Stimulated activated CD4-positive, alpha-beta T cell treated with anti-CD3 and anti-CD28 coated beads, TNF-alpha, amount 100 ng/mL, for 24 hours (primary cell): ENCODE data around the gene RPL3.

Source experiments
- DNase-seq, 3 experiments: peaks; one replicate each; pipeline ENCODE4 v3.0.0-alpha.2; 2020; ENCODE audit warnings: low read depth in 3 of 3

RPL3 gene

DNA sequence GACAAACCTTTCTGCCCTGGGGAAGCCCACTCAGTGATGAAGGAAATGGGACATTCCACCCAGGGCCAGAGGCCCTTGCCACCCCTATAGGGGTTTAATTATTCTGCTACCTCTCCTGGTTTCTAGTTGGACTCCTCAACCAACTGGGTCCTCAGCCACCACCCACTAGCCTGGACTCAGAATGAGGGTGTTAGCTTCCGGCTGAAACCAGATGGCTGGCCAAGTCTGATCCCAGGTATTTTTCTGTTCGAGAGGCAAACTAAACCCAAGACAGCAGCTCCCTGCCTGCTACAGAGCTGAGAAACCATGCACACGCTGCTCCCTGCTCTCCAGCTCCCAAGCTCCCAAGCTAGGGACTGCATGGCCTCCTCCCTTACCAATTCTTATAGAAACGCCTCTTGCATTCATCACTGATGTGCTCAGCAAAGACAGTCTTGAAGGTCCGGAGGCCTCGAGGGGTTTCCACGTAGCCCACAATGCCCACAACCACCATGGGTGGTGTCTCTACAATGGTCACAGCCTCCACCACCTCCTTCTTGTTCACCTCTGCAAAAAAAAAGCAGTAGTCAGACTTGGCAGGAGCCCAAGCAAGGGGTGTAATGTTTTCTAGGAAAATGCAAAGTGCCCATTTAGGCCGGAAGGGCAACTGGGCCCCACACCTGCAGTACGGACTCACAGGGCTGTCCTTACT is 2.2 kb downstream of the RPL3 start:
- no peak for DNase-seq

GRCh38 chr22:39316440-39317083 is 2.9 kb downstream of the RPL3 start:
- peak; percentile 57 to 77 (median 71) for DNase-seq

GRCh38 chr22:39315389-39315788 is 4.0 kb downstream of the RPL3 start:
- no peak for DNase-seq

GRCh38 chr22:39314251-39314971 is 5.0 kb downstream of the RPL3 start:
- no peak for DNase-seq

DNA sequence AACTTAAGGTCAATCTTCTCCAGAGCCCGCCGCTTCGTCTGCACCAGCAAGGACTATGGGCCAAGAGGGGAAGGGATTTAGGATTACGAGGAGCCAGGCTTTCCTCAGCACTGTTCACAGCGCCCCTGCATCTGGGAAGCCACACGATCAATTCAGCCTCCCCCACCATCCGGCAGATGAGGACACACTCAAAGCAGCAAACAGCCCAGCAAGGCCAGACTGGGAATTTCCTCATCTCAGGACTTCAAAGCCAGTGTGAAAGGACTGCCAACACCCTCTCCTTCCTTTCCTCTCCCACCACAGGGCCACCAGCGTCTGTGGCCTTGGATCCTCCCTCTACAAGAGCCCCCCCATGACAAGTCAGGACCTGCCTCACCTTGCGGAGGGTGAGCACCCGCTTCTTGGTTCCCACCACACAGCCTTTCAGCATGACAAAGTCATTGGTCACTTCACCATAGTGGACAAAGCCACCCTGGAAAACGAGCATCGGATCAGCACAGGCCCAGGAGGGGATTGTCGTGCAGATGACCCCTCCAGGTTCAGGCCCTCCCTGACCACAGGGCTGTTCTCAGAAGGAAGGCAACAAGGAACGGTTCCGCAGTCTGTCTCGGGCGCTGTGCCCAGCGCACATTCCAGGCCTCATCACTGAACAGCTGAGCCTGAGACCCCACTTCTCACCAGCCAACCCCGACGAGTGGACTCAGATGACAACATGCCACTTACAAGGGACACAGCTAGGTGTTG is 6.0 kb downstream of the RPL3 start:
- no peak for DNase-seq

DNA sequence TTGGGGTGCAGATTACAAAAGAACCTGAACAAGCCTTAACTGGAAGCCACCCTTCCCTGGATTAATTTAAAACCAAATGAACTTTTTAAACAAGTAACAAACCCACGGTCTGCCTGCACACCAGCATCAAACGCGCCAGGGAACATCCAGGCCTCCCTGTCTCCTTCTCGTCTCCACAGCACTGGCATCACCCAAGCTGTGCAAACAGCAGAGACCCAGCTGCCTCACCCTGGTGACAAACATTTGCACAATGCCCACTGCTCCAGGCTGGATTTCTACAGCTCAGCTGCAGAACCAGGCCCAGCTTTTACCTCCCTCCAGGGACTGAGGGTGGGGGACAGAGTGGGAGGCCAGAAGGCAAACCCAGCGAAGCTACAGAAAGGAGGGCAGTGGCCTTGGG is 7.0 kb downstream of the RPL3 start:
- no peak for DNase-seq

GRCh38 chr22:39311592-39312400 is 7.6 kb downstream of the RPL3 start:
- DNase-seq: no peak

DNA sequence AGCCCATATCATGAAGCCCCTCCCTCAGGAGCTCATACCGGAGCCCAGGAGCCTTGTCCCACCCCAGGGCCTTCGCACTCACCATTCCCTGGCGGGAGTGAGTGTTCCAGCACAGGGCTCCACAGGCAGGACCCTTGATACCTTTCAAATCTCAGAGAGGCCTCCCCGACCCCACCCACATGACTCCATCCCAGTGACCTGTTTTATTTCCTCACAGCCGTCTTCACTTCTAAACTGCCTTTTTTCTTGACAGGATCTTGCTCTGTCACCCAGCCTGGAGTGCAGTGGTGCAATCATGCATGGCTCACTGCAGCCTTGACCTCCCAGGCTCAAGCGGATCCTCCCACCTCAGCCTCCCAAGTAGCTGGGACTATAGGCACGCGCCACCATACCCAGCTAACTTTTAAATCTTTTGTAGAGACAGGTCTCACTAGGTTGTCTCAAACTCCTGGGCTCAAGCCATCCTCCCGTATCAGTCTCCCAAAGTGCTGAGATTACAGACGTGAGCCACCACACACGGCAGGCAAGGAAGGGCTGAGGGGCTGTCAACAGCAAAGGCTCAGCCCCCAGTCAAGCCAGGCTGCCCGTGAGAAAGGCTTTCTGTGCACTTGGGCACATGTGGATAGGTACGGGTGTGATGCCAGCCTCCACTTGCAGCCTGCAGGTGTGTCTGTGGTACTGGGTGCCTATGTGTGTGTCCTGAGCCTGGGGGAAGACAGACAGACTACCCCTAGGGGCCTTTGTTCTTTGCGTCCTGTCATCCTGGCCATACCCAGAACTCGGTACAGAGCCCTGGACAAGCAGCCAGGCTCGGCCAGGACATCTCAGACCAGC is 9.3 kb downstream of the RPL3 start:
- DNase-seq: no peak

- DNase-seq: no peak
Measured at GRCh38 chr22:39309364-39309861, 10.0 kb downstream of the RPL3 start.

- DNase-seq: no peak
Measured at GRCh38 chr22:39308614-39309363, 10.6 kb downstream of the RPL3 start.

GRCh38 chr22:39306456-39307361 is 12.7 kb downstream of the RPL3 start:
- DNase-seq: peak in 1 of 3 experiments; percentile 64

DNA sequence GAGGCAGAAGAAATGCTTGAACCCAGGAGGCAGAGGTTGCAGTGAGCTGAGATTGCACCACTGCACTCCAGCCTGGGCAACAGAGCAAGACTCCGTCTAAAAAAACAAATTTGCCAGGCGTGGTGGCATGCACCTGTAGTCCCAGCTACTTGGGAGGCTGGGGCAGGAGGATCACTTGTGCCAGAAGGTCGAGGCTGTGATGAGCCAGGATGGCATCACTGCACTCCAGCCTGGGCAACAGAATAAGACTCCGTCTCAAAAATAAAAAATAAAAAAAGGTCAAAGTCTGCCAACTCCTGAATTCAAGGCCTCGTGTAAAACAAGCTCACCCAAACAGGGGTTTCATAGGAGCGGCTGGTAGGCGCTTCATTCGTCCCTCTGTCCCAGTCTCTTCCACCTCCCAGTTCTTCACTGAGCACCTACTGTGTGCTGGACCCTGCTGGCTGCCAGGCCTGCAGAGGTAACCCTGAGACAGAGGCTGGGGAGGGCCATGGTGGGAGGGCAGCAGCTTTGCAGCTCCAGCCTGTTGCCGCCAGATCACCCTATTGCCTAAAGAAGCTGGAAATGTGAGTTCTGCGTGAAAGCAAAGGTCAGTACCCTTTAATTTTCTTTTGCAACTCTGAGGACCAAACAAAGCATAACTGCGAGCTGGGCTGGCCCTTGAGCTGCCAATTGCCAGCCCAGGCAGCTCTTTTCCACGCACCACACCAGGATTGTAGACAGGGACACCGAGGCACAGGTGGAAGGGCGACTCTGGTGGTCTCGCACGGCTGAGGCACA is 15.3 kb downstream of the RPL3 start:
- no peak for DNase-seq

DNA sequence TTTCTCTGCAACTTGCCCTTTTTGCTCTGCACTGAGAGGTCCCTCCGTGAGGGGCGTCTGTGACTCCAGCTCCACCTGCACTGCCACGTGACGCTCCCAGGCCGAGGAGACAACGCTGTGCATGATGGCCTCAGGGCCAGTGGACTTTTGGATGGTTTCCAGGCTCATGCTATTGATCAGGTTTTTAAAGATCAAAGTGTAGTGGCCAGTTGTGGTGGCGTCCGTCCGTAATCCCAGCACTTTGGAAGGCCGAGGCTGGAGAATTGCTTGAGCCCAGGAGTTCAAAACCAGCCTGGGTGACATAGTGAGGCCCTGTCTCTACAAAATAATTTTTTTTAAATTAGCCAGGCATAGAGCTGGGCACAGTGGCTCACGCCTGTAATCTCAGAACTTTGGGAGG is 16.1 kb downstream of the RPL3 start:
- no peak for DNase-seq

GRCh38 chr22:39302431-39302960 is 16.9 kb downstream of the RPL3 start:
- DNase-seq: no peak

- DNase-seq: no peak
Measured at GRCh38 chr22:39301926-39302325, 17.5 kb downstream of the RPL3 start.

DNA sequence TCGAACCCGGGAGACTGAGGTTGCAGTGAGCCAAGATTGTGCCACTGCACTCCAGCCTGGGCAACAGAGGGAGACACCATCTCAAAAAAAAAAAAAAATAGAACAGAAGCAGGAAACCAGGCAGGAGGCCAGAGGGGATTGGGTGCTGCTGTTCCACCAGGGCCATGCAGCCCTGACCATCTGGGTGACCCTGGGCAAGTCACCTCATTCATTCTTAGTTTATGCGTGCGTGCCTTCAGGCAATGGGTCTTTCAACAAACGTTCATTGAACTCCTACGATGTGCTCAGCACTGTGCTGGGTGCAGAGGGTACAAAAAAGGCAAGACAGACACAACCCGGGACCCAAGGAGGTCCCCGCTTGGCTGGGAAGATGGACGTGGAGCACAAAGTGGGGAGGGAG is 18.3 kb downstream of the RPL3 start:
- no peak for DNase-seq

- DNase-seq: no peak
Measured at GRCh38 chr22:39300186-39300830, 19.1 kb downstream of the RPL3 start.
